ENCODE data around the gene TBC1D22B. TPM values are rescaled to one million over a fixed set of nuclear protein-coding genes. Genes with fewer than 3 reads are reported as not detected.
"Not testable (repeated sequence)": the region's sequence is repeated elsewhere in the genome, so short reads cannot be mapped to it uniquely, and the experiment has no call there.

The TBC1D22B gene
- total and polyA plus RNA-seq, 7 donors: 4.3 to 25.6 (median 9.0) TPM

- Histone ChIP-seq H3K36me3 (ENCODE audit: insufficient read depth in 1 of 2, low read depth in 1 of 2) (peaks cover 0 to 42% of the 10 kb centered on the region in 2 donors), H3K27ac (no peak overlapping the region), H3K9me3 (no peaks in the 10 kb centered on the region), H3K4me3 (no peak overlapping the region), H3K4me1 (no peaks in the 10 kb centered on the region), H3K27me3 (ENCODE audit: insufficient read depth in 3 of 3, low read length in 2 of 3) (no peaks in the 10 kb centered on the region)
- peak in 3 of 4 donors; percentile 33 to 71 (median 54) for ATAC-seq
- TF ChIP-seq CTCF (IDR thresholded peaks at IDR 0.05): no peak
- intact Hi-C loops (cut with DNase I): no loop called here
- DNase-seq: no peak
These were observed 76.5 kb downstream of the TBC1D22B start for GRCh38 chr6:37334047-37334446.

- H3K4me1 ChIP-seq; H3K4me3 ChIP-seq; ATAC-seq; DNase-seq; intact Hi-C loops (cut with DNase I); H3K36me3 ChIP-seq (ENCODE audit: insufficient read depth in 1 of 2, low read depth in 1 of 2); H3K27me3 ChIP-seq (ENCODE audit: insufficient read depth in 3 of 3, low read length in 2 of 3); H3K27ac ChIP-seq; H3K9me3 ChIP-seq: not testable (repeated sequence)
- 95 to 98% (median 95%) methylated on average over 3 of the region's 3 CpGs for WGBS, 3 donors
These were observed 80.7 kb downstream of the TBC1D22B start for GRCh38 chr6:37338317-37338716.

- intact Hi-C loops (cut with DNase I): no loop called here
- no peak for ATAC-seq
- H3K27ac ChIP-seq: no peak overlapping the region
- H3K4me3 ChIP-seq: no peak overlapping the region
- TF ChIP-seq CTCF (IDR thresholded peaks at IDR 0.05): no peak
- H3K9me3 ChIP-seq: no peaks in the 10 kb centered on the region
- no peak for DNase-seq
- no peaks in the 10 kb centered on the region for H3K36me3 ChIP-seq (ENCODE audit: insufficient read depth in 1 of 2, low read depth in 1 of 2)
- no peaks in the 10 kb centered on the region for H3K27me3 ChIP-seq (ENCODE audit: insufficient read depth in 3 of 3, low read length in 2 of 3)
- 98 to 100% (median 98%) methylated on average over 5 of the region's 5 CpGs for WGBS, 3 donors
- no peaks in the 10 kb centered on the region for H3K4me1 ChIP-seq
These were observed 81.2 kb downstream of the TBC1D22B start for GRCh38 chr6:37338745-37339255.

GRCh38 chr6:37339741-37340638 lies 82.4 kb downstream of the TBC1D22B start:
- H3K4me3 ChIP-seq: no peak overlapping the region
- intact Hi-C loops (cut with DNase I): no loop called here
- no peak for ATAC-seq

More at GRCh38 chr6:37339741-37340638, 82.4 kb downstream of the TBC1D22B start:
- H3K9me3 ChIP-seq: no peaks in the 10 kb centered on the region
- TF ChIP-seq CTCF (IDR thresholded peaks at IDR 0.05): no peak
- no peaks in the 10 kb centered on the region for H3K27me3 ChIP-seq (ENCODE audit: insufficient read depth in 3 of 3, low read length in 2 of 3)
- no peaks in the 10 kb centered on the region for H3K4me1 ChIP-seq
- DNase-seq: no peak
- H3K27ac ChIP-seq: no peak overlapping the region
- 87 to 88% (median 88%) methylated on average over 5 of the region's 5 CpGs for WGBS, 3 donors
- no peaks in the 10 kb centered on the region for H3K36me3 ChIP-seq (ENCODE audit: insufficient read depth in 1 of 2, low read depth in 1 of 2)

Measured in psoas muscle (tissue), 8 donors.